Panc1 (cell line): ENCODE data around the gene TRIM25.

ENCODE experiments used
- CTCF ChIP-seq: fragments of 450-650 bp; IDR thresholded peaks from 2 replicates; pipeline ENCODE4 v1.5.1; 2017; ENCODE audit warnings: mild to moderate bottlenecking
- SIN3A ChIP-seq: IDR thresholded peaks from 2 replicates; pipeline ENCODE4 v1.6.1; 2012; ENCODE audit warnings: low read depth, mild to moderate bottlenecking, low read length, moderate library complexity, borderline replicate concordance; ENCODE audit not compliant: insufficient read depth
- TF ChIP-seq, protein P1 (sequence below), 2 experiments: IDR thresholded peaks; 2 replicates each; pipeline ENCODE4 v1.6.1; 2011 to 2012; ENCODE audit warnings: low read depth in 2 of 2, control low read depth in 1 of 2, low read length in 1 of 2, mild to moderate bottlenecking in 1 of 2, moderate library complexity in 1 of 2; ENCODE audit not compliant: insufficient read depth in 1 of 2

DNA sequence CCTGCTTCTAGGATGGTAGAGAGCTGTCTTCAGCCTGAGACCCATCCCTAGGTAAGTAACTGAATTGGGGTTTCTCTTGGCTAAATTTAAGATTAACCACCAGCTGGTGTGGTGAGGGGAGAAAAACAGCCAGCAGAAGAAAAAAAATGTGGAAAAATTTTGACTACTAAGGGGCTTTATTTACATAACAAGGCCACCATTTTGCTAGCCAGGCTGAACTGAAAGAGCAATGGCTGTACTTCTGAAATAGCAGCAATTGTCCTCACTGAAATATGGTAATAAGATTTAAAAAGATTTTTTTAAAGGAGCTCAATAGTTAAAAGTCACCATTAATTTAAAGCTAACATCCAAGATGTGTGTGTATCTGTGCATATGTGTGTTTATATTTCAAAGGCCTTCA is 12.4 kb upstream of the TRIM25 start:
- TF ChIP-seq, protein P1, sequence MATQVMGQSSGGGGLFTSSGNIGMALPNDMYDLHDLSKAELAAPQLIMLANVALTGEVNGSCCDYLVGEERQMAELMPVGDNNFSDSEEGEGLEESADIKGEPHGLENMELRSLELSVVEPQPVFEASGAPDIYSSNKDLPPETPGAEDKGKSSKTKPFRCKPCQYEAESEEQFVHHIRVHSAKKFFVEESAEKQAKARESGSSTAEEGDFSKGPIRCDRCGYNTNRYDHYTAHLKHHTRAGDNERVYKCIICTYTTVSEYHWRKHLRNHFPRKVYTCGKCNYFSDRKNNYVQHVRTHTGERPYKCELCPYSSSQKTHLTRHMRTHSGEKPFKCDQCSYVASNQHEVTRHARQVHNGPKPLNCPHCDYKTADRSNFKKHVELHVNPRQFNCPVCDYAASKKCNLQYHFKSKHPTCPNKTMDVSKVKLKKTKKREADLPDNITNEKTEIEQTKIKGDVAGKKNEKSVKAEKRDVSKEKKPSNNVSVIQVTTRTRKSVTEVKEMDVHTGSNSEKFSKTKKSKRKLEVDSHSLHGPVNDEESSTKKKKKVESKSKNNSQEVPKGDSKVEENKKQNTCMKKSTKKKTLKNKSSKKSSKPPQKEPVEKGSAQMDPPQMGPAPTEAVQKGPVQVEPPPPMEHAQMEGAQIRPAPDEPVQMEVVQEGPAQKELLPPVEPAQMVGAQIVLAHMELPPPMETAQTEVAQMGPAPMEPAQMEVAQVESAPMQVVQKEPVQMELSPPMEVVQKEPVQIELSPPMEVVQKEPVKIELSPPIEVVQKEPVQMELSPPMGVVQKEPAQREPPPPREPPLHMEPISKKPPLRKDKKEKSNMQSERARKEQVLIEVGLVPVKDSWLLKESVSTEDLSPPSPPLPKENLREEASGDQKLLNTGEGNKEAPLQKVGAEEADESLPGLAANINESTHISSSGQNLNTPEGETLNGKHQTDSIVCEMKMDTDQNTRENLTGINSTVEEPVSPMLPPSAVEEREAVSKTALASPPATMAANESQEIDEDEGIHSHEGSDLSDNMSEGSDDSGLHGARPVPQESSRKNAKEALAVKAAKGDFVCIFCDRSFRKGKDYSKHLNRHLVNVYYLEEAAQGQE (IDR thresholded peaks at IDR 0.05; ENCODE audit: insufficient read depth in 1 of 2, low read depth in 2 of 2, low read length in 1 of 2): no peak
- no peak for TF ChIP-seq SIN3A
- no peak for TF ChIP-seq CTCF
